Fibroblast of skin of abdomen (primary cell): ENCODE data around the gene FZD4. TPM values are rescaled to one million over a fixed set of nuclear protein-coding genes. Genes with fewer than 3 reads are reported as not detected.
A peak's percentile ranks its signal among the peaks of the same experiment; 100 is the strongest.
"Not testable (repeated sequence)": the region's sequence is repeated elsewhere in the genome, so short reads cannot be mapped to it uniquely, and the experiment has no call there.

Source experiments
- DNase-seq: peaks from one replicate; pipeline ENCODE4 v3.0.0-alpha.2; 2013
- polyA plus RNA-seq, 2 experiments: library from polyadenylated mRNA; unstranded; fragments of 120-200 nt; gene quantifications; one replicate each; pipeline ENCODE4 v1.2.1, GENCODE V29; 2013; ENCODE audit not compliant: insufficient read length in 2 of 2

Gene FZD4
- 3.0 TPM for polyA plus RNA-seq (2013, experiment 1 of 2; ENCODE audit: insufficient read length)
- 3.2 TPM for polyA plus RNA-seq (2013, experiment 2 of 2; ENCODE audit: insufficient read length)

GRCh38 chr11:86955361-86956120, at the start of gene FZD4:
Gene FZD4 (minus strand): TSS chr11:86955395. CDS start chr11:86955085, 310 bp downstream.
- DNase-seq, result peak; percentile 90

DNA sequence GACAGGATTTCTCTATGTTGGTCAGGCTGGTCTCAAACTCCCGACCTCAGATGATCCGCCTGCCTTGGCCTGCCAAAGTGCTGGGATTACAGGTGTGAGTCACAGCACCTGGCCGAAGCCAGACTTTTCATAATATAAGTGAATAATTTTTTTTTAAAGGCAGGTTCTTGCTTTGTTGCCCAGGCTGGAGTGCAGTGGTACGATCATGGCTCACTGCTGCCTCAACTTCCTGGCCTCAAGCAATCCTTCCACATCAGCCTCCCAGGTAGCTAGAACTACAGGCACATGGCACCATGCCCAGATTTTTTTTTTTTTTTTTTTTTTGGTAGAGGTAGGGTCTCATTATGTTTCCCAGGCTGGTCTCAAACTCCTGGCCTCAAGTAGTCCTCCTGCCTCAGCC, 49.1 kb upstream of the FZD4 start:
- not testable (repeated sequence) for DNase-seq

GRCh38 chr11:87002918-87003317, 47.7 kb upstream of the FZD4 start:
- no peak for DNase-seq

DNA sequence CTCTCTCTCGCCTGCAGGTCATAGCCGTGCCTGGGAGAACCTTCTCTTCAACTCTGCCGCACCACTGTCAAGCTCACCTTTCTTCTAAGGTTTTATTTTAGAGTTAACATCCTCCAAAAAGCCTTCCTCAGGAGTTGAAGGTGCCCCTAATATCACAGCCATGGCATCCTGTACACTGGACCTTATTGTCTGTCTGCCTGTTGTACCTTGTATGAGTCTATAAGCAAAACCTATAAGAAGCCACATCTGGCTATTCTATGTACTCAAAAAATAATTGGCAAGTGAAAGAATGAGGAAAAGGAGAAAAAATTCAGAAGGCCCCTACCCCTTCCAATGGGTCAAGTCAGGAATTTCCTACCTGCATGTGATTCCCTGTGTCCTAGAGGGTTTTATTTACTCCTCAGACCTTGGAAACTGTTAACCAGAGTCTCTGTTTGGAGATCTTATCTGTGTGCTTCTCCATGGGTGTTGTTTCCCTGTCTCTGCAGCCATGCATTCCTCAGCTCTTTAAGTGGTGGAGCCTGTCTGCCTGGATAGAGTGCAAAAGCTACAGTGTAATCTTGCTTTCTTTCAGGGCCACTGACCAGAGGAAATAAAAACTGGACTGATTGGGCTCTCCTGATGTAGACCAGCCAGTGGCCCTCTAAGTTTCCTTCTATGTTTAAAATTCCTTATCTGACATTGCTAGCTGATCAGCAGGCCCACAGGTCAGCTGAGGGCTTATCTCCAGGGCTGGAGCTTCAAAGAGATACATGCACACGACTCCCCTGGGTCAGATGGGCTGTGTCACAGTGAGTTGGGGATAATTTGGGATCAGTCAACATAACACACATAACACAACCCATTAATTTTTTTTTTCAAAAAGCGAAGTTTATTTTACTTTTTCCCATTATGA, 44.9 kb upstream of the FZD4 start:
- DNase-seq, result no peak

GRCh38 chr11:86999388-86999787, 44.2 kb upstream of the FZD4 start:
- no peak for DNase-seq

DNA sequence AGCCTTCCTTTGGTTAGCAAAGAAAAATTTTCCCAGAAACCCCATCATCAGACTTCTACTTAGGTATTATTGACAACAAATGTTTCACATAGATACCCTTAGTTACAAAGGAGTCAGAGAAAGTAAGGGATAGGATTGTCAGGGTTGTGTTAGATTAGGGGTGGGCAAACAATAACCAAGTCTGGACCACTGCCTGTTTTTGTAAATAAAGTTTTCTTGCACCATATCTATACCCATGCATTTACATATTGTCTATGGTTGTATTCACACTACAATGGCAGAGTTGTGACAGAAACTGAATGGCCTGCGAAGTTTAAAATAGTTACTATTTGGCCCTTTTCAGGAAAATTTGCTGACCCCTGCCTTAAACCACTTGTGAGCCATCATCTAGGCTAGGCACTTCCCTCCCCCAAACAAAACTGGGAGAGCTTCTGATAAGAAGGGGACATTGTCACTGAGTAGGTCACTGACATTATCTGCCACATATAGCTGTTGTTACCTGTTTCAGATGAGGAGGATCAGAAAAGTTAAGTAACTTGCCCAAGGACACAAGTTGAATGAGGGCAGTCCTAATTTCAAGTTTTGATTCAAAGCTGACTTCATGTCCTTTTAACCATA, 41.9 kb upstream of the FZD4 start:
- DNase-seq, result no peak

DNA sequence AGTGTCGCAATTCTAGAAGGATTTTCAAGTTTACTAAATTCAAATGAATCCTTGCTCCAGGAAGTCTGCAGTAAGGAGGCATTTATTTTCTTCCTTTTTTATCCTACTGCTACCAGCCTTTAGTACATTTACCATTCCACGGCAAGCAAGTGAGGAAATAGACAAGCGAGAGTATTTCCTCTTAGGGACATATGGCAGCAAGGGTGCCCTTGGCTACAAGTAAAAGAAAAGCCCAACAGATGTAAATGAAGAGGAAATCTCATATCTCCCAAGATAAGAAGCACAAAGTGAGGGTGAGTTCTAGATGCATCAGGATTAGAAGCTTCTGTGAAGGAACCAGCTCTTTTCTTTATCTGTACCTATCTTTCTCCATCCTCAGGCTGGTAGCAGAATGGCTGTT, 37.8 kb upstream of the FZD4 start:
- no peak for DNase-seq

- not testable (repeated sequence) for DNase-seq
Observed at GRCh38 chr11:86992340-86992739, 37.1 kb upstream of the FZD4 start.

GRCh38 chr11:86991341-86991740, 36.1 kb upstream of the FZD4 start:
- no peak for DNase-seq

- DNase-seq, result peak; percentile 74
Observed at GRCh38 chr11:86990515-86990914, 35.3 kb upstream of the FZD4 start.

- DNase-seq, result peak; percentile 10
Observed at GRCh38 chr11:86990031-86990430, 34.8 kb upstream of the FZD4 start.

DNA sequence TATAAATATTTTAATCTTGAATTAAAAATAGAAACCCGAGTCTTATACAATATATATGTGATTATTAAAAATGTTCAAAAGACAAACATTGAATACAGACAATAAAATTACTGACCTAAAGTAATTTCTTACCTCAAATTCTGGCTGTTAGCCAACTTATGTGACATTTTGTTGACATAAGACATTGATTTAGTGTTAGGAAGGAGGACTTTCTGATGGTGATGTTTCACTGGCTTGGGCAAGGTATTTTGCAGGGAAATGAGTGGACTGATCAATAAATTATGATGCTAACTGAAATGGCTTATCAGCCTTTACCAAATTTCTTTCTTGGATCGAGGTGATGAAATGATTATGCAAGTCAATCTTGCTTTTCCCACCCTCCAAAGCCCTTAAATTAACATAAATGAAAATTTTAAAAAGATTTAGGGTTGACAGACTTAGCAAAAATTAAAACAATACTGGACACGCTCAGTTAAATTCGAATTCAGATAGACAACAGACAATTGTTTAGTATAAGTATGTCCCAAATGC, 33.2 kb upstream of the FZD4 start:
- DNase-seq, result no peak

GRCh38 chr11:86987679-86988078, 32.5 kb upstream of the FZD4 start:
- no peak for DNase-seq

- DNase-seq, result no peak
Observed at GRCh38 chr11:86984701-86985100, 29.5 kb upstream of the FZD4 start.

DNA sequence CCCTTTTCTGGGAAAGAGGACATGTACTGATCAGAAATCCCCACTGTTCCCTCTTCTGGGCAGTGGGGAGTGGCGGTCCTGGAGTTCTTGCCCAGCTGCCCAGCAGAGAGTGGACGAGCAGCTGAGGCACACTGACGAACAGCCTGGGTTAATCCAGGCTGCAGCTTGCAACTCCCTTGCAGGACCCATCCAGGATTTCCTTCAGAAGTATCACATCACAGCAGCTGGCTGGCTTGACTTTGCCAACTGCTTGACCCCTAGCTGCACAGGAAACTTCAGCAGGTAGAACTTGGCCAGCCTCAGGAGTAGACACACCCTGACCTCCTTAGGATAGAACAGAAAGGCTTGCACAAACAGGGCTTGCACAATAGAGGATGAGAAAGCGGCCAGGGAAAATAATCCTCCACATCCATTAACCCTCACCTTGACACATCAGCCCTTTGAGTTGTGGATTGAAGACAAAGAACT, 27.9 kb upstream of the FZD4 start:
- DNase-seq, result no peak

DNA sequence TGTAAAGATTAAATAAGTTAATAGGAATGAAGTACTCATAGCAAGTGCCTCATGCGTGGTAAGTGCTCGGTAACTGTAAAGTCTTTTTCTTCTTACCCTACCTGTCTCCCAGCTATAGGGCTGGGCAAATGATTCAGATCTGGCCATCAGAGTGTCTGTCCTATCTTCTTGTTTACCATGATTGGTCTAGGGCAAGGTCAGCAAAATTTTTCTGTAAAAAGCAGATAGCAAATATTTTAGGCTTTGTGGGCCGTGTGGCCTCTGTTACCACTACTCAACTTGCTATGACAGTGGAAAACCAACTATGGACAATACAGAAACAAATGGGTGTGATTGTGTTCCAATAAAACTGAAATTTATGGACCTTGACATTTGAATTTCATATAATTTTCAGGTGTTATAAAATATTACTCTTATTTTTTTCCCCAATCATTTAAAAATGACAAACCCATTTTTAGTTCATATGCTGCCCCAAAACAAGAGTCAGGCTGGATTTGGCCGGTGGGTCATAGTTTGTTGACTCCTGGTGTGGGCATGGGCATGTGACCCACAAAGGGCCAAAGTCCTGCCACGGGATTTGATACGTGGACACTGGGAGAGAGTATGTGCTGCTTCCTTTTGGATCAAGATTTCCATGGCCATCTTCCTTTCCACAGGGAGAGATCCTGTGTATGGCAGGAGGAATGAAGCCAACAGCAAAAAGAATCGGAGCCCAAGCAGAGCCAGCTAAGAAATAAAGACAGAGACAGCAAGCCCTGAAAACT, 26.8 kb upstream of the FZD4 start:
- DNase-seq, result no peak

DNA sequence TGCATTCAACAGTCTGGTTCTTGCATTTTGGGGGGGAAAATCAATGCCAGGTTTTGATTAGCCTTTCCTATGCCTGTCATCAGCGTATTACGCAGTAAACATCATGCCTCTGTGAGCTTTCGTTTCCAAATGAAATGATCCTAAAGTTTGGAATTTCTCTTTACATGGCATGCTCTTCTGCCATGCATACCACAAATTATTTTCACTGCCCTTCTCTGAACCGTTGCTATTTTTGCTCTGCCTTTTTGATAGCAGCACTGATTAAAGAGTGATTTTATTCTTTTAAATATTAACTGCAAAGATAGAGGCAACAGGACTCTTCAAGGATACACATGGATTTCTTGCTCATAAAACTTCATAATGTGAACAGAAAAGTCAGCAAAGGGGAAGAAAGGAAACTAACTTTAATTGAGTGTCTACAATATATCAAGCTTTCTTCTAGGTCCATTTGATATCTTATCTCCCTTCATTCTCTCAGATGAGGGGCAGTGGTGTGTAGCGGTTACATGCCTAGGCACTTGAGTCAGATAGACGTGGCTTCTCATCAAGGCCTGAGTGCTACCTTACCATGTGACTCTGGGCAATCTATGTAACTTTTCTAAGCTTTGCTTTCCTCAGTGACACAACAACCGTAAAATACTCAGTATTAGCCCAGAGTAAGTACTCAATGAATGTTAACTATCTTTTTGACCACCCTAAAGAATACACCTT, 25.0 kb upstream of the FZD4 start:
- DNase-seq, result no peak

- DNase-seq, result peak; percentile 30
Observed at GRCh38 chr11:86978756-86979608, 23.8 kb upstream of the FZD4 start.

GRCh38 chr11:86978247-86978646, 23.1 kb upstream of the FZD4 start:
- no peak for DNase-seq

DNA sequence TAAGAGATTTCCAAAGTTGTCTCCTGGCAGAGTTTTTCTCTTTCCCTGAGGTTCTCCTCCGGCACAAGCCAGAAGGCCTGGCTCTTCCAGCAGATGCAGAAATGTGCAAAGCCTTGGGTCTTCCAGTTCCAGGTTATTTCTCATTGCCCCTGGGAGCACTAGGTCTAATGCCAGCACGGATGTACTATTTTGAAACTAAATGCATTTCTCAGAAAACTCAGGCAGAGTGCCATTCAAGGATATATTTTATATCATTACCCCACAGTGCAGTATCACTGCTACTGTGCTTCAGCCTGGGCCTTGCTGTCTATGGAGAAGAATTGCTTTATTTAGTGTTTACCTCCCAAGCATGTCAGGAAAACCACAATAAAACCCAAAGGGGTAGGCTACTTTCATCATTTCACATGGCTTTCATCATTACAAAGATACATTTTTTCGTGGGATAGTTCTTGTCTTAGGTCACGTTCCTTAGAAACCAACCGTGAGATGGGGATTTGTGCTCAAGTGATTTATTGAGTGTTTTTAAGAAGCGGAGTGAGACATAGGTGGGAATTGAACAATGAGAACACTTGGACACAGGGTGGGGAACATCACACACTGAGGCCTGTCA, 22.4 kb upstream of the FZD4 start:
- no peak for DNase-seq
